Stimulated activated naive B cell treated with anti-CD40 and anti-IgM and Interleukin-4, amounts not matched to agents 10 μg/mL and 1 μg/mL and 100 μg/mL, for 72 hours (primary cell): ENCODE measurements around the gene SZT2.
"Not testable (repeated sequence)": the region's sequence is repeated elsewhere in the genome, so short reads cannot be mapped to it uniquely, and the experiment has no call there.

ENCODE experiments used
- ATAC-seq, 2 donors: fragments of 150-1000 bp; cut with Tn5 transposase; replicated peaks; 2 replicates each; pipeline ENCODE4 v1.10.0; 2021; ENCODE audit warnings: moderate library complexity in 1 of 2
- DNase-seq: peaks from one replicate; pipeline ENCODE4 v3.0.0; 2021
- H3K27ac Mint-ChIP-seq: one replicate; pipeline ENCODE4 v1.8.0; 2022; ENCODE audit warnings: mild to moderate bottlenecking, mixed read lengths
- H3K27me3 Mint-ChIP-seq, 2 donors: one replicate each; pipeline ENCODE4 v1.8.0; 2022; ENCODE audit warnings: mixed read lengths in 2 of 2
- H3K36me3 Mint-ChIP-seq, 2 donors: one replicate each; pipeline ENCODE4 v1.8.0; 2022; ENCODE audit warnings: mixed read lengths in 2 of 2, mild to moderate bottlenecking in 1 of 2
- H3K4me1 Mint-ChIP-seq, 2 donors: one replicate each; pipeline ENCODE4 v1.8.0; 2022; ENCODE audit warnings: mixed read lengths in 2 of 2, mild to moderate bottlenecking in 1 of 2
- H3K4me3 Mint-ChIP-seq, 2 donors: one replicate each; pipeline ENCODE4 v1.8.0; 2022; ENCODE audit warnings: mild to moderate bottlenecking in 2 of 2, mixed read lengths in 2 of 2, moderate library complexity in 1 of 2
- H3K9me3 Mint-ChIP-seq, 2 donors: one replicate each; pipeline ENCODE4 v1.8.0; 2022; ENCODE audit warnings: mixed read lengths in 2 of 2, mild to moderate bottlenecking in 1 of 2

SZT2 gene

GRCh38 chr1:43387976-43388599 is 1.6 kb upstream of the SZT2 start:
- Mint-ChIP-seq H3K9me3 (no peaks in the 10 kb centered on the region), H3K27ac (peak overlapping the region; percentile 96), H3K36me3 (peaks cover 23 to 38% of the 10 kb centered on the region in 2 donors), H3K4me1 (peaks cover 23 to 25% of the 10 kb centered on the region in 2 donors), H3K27me3 (no peaks in the 10 kb centered on the region), H3K4me3 (peak overlapping the region; percentile 96 to 99)
- ATAC-seq (no peak), DNase-seq (no peak)

GRCh38 chr1:43388613-43389012 is 1.1 kb upstream of the SZT2 start:
- Mint-ChIP-seq H3K36me3 (peaks cover 19 to 36% of the 10 kb centered on the region in 2 donors), H3K27ac (peak overlapping the region; percentile 96), H3K9me3 (no peaks in the 10 kb centered on the region), H3K27me3 (no peaks in the 10 kb centered on the region), H3K4me1 (peaks cover 27 to 28% of the 10 kb centered on the region in 2 donors), H3K4me3 (peak overlapping the region; percentile 96 to 99)
- ATAC-seq (no peak), DNase-seq (no peak)

- H3K4me1 Mint-ChIP-seq: peaks cover 33 to 41% of the 10 kb centered on the region in 2 donors
- H3K36me3 Mint-ChIP-seq: peaks cover 12 to 29% of the 10 kb centered on the region in 2 donors
- ATAC-seq: no peak
- H3K4me3 Mint-ChIP-seq: no peak overlapping the region
- no peaks in the 10 kb centered on the region for H3K9me3 Mint-ChIP-seq
- no peaks in the 10 kb centered on the region for H3K27me3 Mint-ChIP-seq
- no peak for DNase-seq
- no peak overlapping the region for H3K27ac Mint-ChIP-seq
Measured at GRCh38 chr1:43392702-43393101, 3.0 kb downstream of the SZT2 start.

GRCh38 chr1:43395523-43395922 is 5.8 kb downstream of the SZT2 start:
- H3K9me3 Mint-ChIP-seq: no peaks in the 10 kb centered on the region
- no peaks in the 10 kb centered on the region for H3K27me3 Mint-ChIP-seq
- H3K36me3 Mint-ChIP-seq: peaks cover 7 to 32% of the 10 kb centered on the region in 2 donors
- no peak overlapping the region for H3K4me3 Mint-ChIP-seq
- peaks cover 18 to 20% of the 10 kb centered on the region in 2 donors for H3K4me1 Mint-ChIP-seq
- no peak for ATAC-seq
- H3K27ac Mint-ChIP-seq: no peak overlapping the region
- DNase-seq: no peak

- peaks cover 7 to 32% of the 10 kb centered on the region in 2 donors for H3K36me3 Mint-ChIP-seq
- H3K27ac Mint-ChIP-seq: no peak overlapping the region
- ATAC-seq: no peak
- H3K27me3 Mint-ChIP-seq: no peaks in the 10 kb centered on the region
- H3K4me3 Mint-ChIP-seq: no peak overlapping the region
- H3K9me3 Mint-ChIP-seq: no peaks in the 10 kb centered on the region
- peaks cover 17 to 20% of the 10 kb centered on the region in 2 donors for H3K4me1 Mint-ChIP-seq
- DNase-seq: no peak
Measured at GRCh38 chr1:43396059-43396458, 6.4 kb downstream of the SZT2 start.

- Mint-ChIP-seq H3K9me3 (no peaks in the 10 kb centered on the region), H3K27ac (no peak overlapping the region), H3K4me3 (no peak overlapping the region), H3K27me3 (no peaks in the 10 kb centered on the region), H3K4me1 (peaks cover 22 to 33% of the 10 kb centered on the region in 2 donors), H3K36me3 (peaks cover 13 to 45% of the 10 kb centered on the region in 2 donors)
- ATAC-seq (no peak), DNase-seq (no peak)
Measured at GRCh38 chr1:43398227-43398626, 8.5 kb downstream of the SZT2 start.

GRCh38 chr1:43400441-43400840 is 10.7 kb downstream of the SZT2 start:
- not testable (repeated sequence) for H3K4me3 Mint-ChIP-seq, H3K27ac Mint-ChIP-seq, H3K9me3 Mint-ChIP-seq, ATAC-seq, H3K27me3 Mint-ChIP-seq, DNase-seq
- H3K36me3 Mint-ChIP-seq: peaks cover 25 to 52% of the 10 kb centered on the region in 2 donors
- H3K4me1 Mint-ChIP-seq: peaks cover 17 to 25% of the 10 kb centered on the region in 2 donors

GRCh38 chr1:43402089-43402865 is 12.6 kb downstream of the SZT2 start:
- peaks cover 13 to 16% of the 10 kb centered on the region in 2 donors for H3K4me1 Mint-ChIP-seq
- peaks cover 32 to 57% of the 10 kb centered on the region in 2 donors for H3K36me3 Mint-ChIP-seq
- DNase-seq (no peak), ATAC-seq (no peak)
- H3K27me3 Mint-ChIP-seq: no peaks in the 10 kb centered on the region
- H3K27ac Mint-ChIP-seq: peak overlapping the region; percentile 7
- no peaks in the 10 kb centered on the region for H3K9me3 Mint-ChIP-seq
- H3K4me3 Mint-ChIP-seq: no peak overlapping the region

GRCh38 chr1:43404353-43404752 is 14.7 kb downstream of the SZT2 start:
- peaks cover 13 to 16% of the 10 kb centered on the region in 2 donors for H3K4me1 Mint-ChIP-seq
- no peak for ATAC-seq
- no peak for DNase-seq
- H3K27ac Mint-ChIP-seq: no peak overlapping the region
- H3K27me3 Mint-ChIP-seq: no peaks in the 10 kb centered on the region
- no peaks in the 10 kb centered on the region for H3K9me3 Mint-ChIP-seq
- H3K36me3 Mint-ChIP-seq: peaks cover 39 to 56% of the 10 kb centered on the region in 2 donors
- no peak overlapping the region for H3K4me3 Mint-ChIP-seq

- H3K27ac Mint-ChIP-seq: no peak overlapping the region
- no peaks in the 10 kb centered on the region for H3K9me3 Mint-ChIP-seq
- H3K36me3 Mint-ChIP-seq: peaks cover 40 to 58% of the 10 kb centered on the region in 2 donors
- H3K4me1 Mint-ChIP-seq: peaks cover 13 to 14% of the 10 kb centered on the region in 2 donors
- no peak overlapping the region for H3K4me3 Mint-ChIP-seq
- no peak for DNase-seq
- no peaks in the 10 kb centered on the region for H3K27me3 Mint-ChIP-seq
- no peak for ATAC-seq
Measured at GRCh38 chr1:43405219-43405875, 15.6 kb downstream of the SZT2 start.

- peaks cover 13% of the 10 kb centered on the region in 2 donors for H3K4me1 Mint-ChIP-seq
Measured at GRCh38 chr1:43405876-43406234, 16.2 kb downstream of the SZT2 start.

GRCh38 chr1:43410571-43410970 is 20.9 kb downstream of the SZT2 start:
- DNase-seq (no peak), ATAC-seq (no peak)
- Mint-ChIP-seq H3K27ac (no peak overlapping the region), H3K9me3 (no peaks in the 10 kb centered on the region), H3K4me3 (no peak overlapping the region), H3K4me1 (peaks cover 0 to 2% of the 10 kb centered on the region in 2 donors), H3K27me3 (no peaks in the 10 kb centered on the region), H3K36me3 (peaks cover 34 to 50% of the 10 kb centered on the region in 2 donors)

More at GRCh38 chr1:43405876-43406234, 16.2 kb downstream of the SZT2 start:
- DNase-seq (no peak), ATAC-seq (no peak)
- no peaks in the 10 kb centered on the region for H3K27me3 Mint-ChIP-seq
- no peak overlapping the region for H3K27ac Mint-ChIP-seq
- H3K4me3 Mint-ChIP-seq: no peak overlapping the region
- peaks cover 40 to 57% of the 10 kb centered on the region in 2 donors for H3K36me3 Mint-ChIP-seq
- no peaks in the 10 kb centered on the region for H3K9me3 Mint-ChIP-seq

GRCh38 chr1:43413426-43413825 is 23.7 kb downstream of the SZT2 start:
- H3K27me3 Mint-ChIP-seq, H3K4me1 Mint-ChIP-seq, ATAC-seq, H3K4me3 Mint-ChIP-seq, H3K9me3 Mint-ChIP-seq, H3K27ac Mint-ChIP-seq, DNase-seq: not testable (repeated sequence)
- H3K36me3 Mint-ChIP-seq: peaks cover 25 to 35% of the 10 kb centered on the region in 2 donors

GRCh38 chr1:43414634-43415223 is 25.0 kb downstream of the SZT2 start:
- peak overlapping the region; percentile 26 for H3K27ac Mint-ChIP-seq
- no peaks in the 10 kb centered on the region for H3K4me1 Mint-ChIP-seq

More at GRCh38 chr1:43414634-43415223, 25.0 kb downstream of the SZT2 start:
- H3K27me3 Mint-ChIP-seq: no peaks in the 10 kb centered on the region
- DNase-seq (peak; percentile 47), ATAC-seq (peak; percentile 84 to 90)
- H3K9me3 Mint-ChIP-seq: no peaks in the 10 kb centered on the region
- peaks cover 17 to 25% of the 10 kb centered on the region in 2 donors for H3K36me3 Mint-ChIP-seq
- H3K4me3 Mint-ChIP-seq: no peak overlapping the region
